Endothelial cell of umbilical vein (primary cell): ENCODE measurements around the gene TEAD4.

Source experiments
- CTCF ChIP-seq, 2 donors: IDR thresholded peaks; 1 replicate in 1 of 2; 2 replicates in 1 of 2; pipeline ENCODE4 v1.5.1; 2011; ENCODE audit warnings: low read length in 2 of 2, mild to moderate bottlenecking in 2 of 2, moderate library complexity in 2 of 2, control low read depth in 1 of 2, inconsistent platforms in 1 of 2, low read depth in 1 of 2; ENCODE audit not compliant: insufficient read depth in 1 of 2; ENCODE audit errors: extremely low read depth in 1 of 2
- EZH2 ChIP-seq: IDR thresholded peaks from 2 replicates; pipeline ENCODE4 v1.6.1; 2012; ENCODE audit warnings: borderline replicate concordance, low read depth, mild to moderate bottlenecking, moderate library complexity, low read length, inconsistent platforms; ENCODE audit not compliant: severe bottlenecking
- FOS ChIP-seq: IDR thresholded peaks from 2 replicates; pipeline ENCODE4 v1.6.1; 2011; ENCODE audit warnings: mild to moderate bottlenecking, low read length, moderate library complexity, borderline replicate concordance; ENCODE audit not compliant: insufficient read depth
- GATA2 ChIP-seq: IDR thresholded peaks from 2 replicates; pipeline ENCODE4 v1.7.0; 2011; ENCODE audit warnings: low read depth, mild to moderate bottlenecking, moderate library complexity, mixed read lengths, low read length; ENCODE audit not compliant: insufficient read length, insufficient read depth
- JUN ChIP-seq: IDR thresholded peaks from 2 replicates; pipeline ENCODE4 v1.6.1; 2011; ENCODE audit warnings: borderline replicate concordance, low read depth; ENCODE audit not compliant: insufficient read length, insufficient read depth
- MYC ChIP-seq: IDR thresholded peaks from one replicate; pipeline ENCODE4 v1.6.1; 2011; ENCODE audit warnings: mild to moderate bottlenecking, low read depth, low read length
- POLR2A ChIP-seq: IDR thresholded peaks from 2 replicates; pipeline ENCODE4 v1.6.1; 2012; ENCODE audit warnings: low read depth, mild to moderate bottlenecking, control low read depth, low read length
- POLR2AphosphoS5 ChIP-seq: IDR thresholded peaks from 2 replicates; pipeline ENCODE4 v1.6.1; 2012; ENCODE audit warnings: low read depth, mild to moderate bottlenecking, control low read depth, low read length, moderate library complexity; ENCODE audit not compliant: insufficient read depth
- TF ChIP-seq, protein P1 (sequence below): IDR thresholded peaks from 2 replicates; pipeline ENCODE4 v1.6.1; 2011; ENCODE audit not compliant: insufficient read depth, insufficient read length

DNA sequence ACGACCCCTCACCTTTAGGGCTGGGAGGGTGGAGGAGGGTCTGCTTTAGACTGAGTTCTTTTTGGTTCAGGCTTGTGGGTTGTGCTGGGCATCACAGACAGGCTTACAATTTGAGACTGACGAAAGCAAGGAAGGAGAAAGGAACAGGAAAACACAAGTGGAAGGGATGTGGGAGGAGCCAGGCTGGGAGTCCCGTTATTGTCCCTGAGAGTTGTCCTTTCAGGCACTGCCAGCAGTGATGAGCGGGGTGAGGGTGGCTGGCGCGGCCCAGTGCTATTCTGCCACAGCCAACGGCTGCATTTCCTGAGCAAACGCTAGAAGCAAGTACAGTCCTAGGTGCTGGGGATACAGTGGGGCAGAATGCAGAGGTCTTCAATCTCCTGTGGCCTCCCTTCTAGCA lies 88.8 kb downstream of the TEAD4 start:
- TF ChIP-seq CTCF (IDR thresholded peaks at IDR 0.05; ENCODE audit: extremely low read depth in 1 of 2, insufficient read depth in 1 of 2, low read depth in 1 of 2, low read length in 2 of 2), result no peak
- TF ChIP-seq FOS, result no peak
- TF ChIP-seq POLR2A, result no peak
- TF ChIP-seq JUN, result no peak
- no peak for TF ChIP-seq POLR2AphosphoS5
- TF ChIP-seq, protein P1, sequence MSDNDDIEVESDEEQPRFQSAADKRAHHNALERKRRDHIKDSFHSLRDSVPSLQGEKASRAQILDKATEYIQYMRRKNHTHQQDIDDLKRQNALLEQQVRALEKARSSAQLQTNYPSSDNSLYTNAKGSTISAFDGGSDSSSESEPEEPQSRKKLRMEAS, result no peak
- TF ChIP-seq EZH2, result no peak
- no peak for TF ChIP-seq MYC
- TF ChIP-seq GATA2, result no peak
